Nephron (organoid): Measurements from ENCODE around the gene BAG3.

ENCODE experiments used
- H3K27ac Mint-ChIP-seq, 3 experiments: 2 replicates each; pipeline ENCODE4 v1.8.0; 2020; ENCODE audit warnings: mixed read lengths in 3 of 3, mild to moderate bottlenecking in 2 of 3, moderate library complexity in 1 of 3
- H3K27me3 Mint-ChIP-seq: 2 replicates; pipeline ENCODE4 v1.8.0; 2021; ENCODE audit warnings: low read depth, mild to moderate bottlenecking, moderate library complexity, mixed read lengths
- H3K36me3 Mint-ChIP-seq: 2 replicates; pipeline ENCODE4 v1.8.0; 2020; ENCODE audit warnings: low read depth, mixed read lengths
- H3K4me1 Mint-ChIP-seq: 2 replicates; pipeline ENCODE4 v1.8.0; 2020; ENCODE audit warnings: mixed read lengths
- H3K4me3 Mint-ChIP-seq, 3 experiments: 2 replicates each; pipeline ENCODE4 v1.8.0; 2020; ENCODE audit warnings: mild to moderate bottlenecking in 3 of 3, mixed read lengths in 3 of 3, moderate library complexity in 2 of 3
- H3K9me3 Mint-ChIP-seq: 2 replicates; pipeline ENCODE4 v1.8.0; 2020; ENCODE audit warnings: mixed read lengths
- TF ChIP-seq, protein P1 (sequence below), 3 experiments: fragments of 200-600 bp; sonication (generic); IDR thresholded peaks; one replicate each; pipeline ENCODE4 v1.5.0; 2021; ENCODE audit warnings: antibody characterized with exemption in 3 of 3; ENCODE audit not compliant: unreplicated experiment in 3 of 3

Gene BAG3

DNA sequence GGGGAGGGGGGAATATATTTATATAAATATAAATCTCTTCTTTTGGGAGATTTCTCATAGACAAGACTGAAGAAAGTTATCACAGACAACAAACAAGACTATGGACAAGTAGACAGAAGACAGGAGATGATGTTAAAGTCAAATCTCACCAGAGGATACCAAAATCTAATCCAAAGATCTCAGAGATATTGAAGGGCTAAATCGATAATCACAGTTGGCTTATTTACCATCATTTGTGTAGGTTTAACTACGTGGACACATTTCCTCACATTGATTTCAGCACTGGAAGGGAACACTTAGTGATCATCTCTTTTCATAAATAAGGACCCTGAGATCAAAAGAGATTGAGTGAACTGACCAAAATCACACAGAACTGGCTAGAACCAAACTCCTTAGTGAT lies 72.0 kb downstream of the BAG3 start:
- Mint-ChIP-seq H3K4me1 (peaks cover 39% of the 10 kb centered on the region), H3K36me3 (peaks cover 4% of the 10 kb centered on the region), H3K9me3 (peaks cover 5% of the 10 kb centered on the region), H3K4me3 (peak overlapping the region in 2 of 3 experiments; percentile 4 to 61), H3K27me3 (no peaks in the 10 kb centered on the region), H3K27ac (peak overlapping the region; percentile 72 to 86 (median 81))
- TF ChIP-seq, protein P1, sequence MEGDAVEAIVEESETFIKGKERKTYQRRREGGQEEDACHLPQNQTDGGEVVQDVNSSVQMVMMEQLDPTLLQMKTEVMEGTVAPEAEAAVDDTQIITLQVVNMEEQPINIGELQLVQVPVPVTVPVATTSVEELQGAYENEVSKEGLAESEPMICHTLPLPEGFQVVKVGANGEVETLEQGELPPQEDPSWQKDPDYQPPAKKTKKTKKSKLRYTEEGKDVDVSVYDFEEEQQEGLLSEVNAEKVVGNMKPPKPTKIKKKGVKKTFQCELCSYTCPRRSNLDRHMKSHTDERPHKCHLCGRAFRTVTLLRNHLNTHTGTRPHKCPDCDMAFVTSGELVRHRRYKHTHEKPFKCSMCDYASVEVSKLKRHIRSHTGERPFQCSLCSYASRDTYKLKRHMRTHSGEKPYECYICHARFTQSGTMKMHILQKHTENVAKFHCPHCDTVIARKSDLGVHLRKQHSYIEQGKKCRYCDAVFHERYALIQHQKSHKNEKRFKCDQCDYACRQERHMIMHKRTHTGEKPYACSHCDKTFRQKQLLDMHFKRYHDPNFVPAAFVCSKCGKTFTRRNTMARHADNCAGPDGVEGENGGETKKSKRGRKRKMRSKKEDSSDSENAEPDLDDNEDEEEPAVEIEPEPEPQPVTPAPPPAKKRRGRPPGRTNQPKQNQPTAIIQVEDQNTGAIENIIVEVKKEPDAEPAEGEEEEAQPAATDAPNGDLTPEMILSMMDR (IDR thresholded peaks at IDR 0.05; ENCODE audit: unreplicated experiment in 3 of 3), result no peak

DNA sequence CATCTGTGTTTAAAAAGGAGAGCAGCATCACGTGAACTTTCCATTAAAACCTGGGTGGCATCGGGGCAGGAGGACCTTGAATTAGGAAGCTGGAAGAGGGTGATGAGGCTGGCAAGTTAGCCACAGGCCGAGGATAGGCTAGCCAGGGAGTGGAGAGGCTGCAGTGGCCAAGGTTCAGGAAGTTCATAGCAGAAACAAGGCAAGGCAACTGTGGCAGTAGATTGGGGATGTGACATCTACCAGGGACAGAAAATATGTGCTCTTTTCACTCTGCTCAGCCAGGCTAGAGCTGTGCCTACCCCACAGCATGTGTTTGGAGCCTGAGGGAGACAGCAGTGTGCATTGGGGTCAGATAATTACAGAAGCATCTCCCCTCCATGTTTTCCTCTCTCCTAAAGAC lies 72.4 kb downstream of the BAG3 start:
- Mint-ChIP-seq H3K36me3 (peaks cover 4% of the 10 kb centered on the region), H3K27me3 (no peaks in the 10 kb centered on the region), H3K9me3 (peaks cover 5% of the 10 kb centered on the region), H3K4me1 (peaks cover 39% of the 10 kb centered on the region), H3K4me3 (peak overlapping the region; percentile 48 to 61 (median 57)), H3K27ac (peak overlapping the region; percentile 72 to 86 (median 81))
- TF ChIP-seq, protein P1 (IDR thresholded peaks at IDR 0.05; ENCODE audit: unreplicated experiment in 3 of 3), result no peak

DNA sequence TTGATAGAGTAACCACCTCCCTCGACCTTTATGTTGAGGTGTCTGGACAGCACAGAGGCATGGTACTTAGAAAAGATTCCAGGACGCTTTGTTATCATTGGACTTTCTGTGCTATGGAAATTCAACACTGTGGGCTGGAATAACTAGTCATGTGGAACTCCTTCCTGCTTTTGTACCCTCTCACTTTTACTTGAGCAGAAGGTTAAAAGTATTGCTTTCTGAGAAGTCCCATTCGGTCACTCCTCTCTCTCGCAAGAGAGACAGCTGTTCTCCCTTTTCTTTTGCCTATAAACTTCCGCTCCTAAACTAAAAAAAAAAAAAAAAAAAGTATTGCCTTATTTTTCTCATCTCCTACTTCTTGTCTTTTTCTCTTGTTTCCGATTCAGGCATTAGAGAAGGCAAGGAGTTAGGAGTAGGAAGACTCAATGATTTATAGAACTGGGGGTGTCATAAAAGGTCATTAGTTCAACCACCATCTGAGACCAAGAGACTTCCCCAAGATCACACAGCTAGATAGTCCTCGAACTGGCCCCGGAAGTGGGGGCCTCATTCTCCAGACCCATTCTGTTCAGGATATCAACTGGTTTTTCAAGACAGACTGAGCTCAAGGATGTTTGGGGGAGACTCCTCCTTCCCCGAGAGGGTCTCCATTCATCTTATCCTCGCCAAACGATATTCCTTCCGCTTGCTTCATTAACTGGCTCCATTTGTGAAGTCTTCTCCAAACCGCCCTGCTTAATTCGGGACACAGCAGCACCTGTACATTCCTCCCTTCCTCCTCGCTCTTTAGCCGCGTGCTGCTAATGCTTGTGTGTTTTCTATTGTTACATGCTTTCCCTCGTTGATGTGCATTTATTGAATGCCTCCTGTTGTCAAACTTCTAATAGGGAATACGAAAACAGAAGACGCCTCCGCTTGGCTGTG lies 73.7 kb downstream of the BAG3 start:
- H3K4me1 Mint-ChIP-seq, result peaks cover 39% of the 10 kb centered on the region
- no peaks in the 10 kb centered on the region for H3K27me3 Mint-ChIP-seq
- peaks cover 4% of the 10 kb centered on the region for H3K36me3 Mint-ChIP-seq
- H3K27ac Mint-ChIP-seq, result peak overlapping the region; percentile 72 to 98 (median 95)
- H3K4me3 Mint-ChIP-seq, result peak overlapping the region; percentile 81 to 82 (median 82)
- TF ChIP-seq, protein P1 (IDR thresholded peaks at IDR 0.05; ENCODE audit: unreplicated experiment in 3 of 3), result no peak
- H3K9me3 Mint-ChIP-seq, result peaks cover 5% of the 10 kb centered on the region

DNA sequence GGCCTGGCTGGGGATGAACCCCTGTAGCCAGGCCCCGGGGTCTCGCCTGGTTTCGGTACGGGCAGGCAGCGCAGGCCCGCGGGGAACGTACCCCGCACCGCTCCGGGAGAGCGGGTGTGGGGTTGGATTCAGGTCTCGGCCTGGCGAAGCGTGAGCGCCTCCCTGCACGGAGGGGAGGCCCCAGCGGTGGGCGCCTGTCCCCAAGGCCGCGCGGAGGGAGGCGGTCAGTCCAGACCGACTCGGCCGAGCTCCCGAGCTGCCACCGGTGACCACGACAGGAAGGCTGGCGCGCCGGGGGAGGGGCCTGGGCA lies 74.3 kb downstream of the BAG3 start:
- H3K4me3 Mint-ChIP-seq, result peak overlapping the region; percentile 81 to 82 (median 82)
- peaks cover 39% of the 10 kb centered on the region for H3K4me1 Mint-ChIP-seq
- H3K36me3 Mint-ChIP-seq, result peaks cover 2% of the 10 kb centered on the region
- peak overlapping the region; percentile 72 to 98 (median 95) for H3K27ac Mint-ChIP-seq
- TF ChIP-seq, protein P1 (IDR thresholded peaks at IDR 0.05; ENCODE audit: unreplicated experiment in 3 of 3), result no peak
- H3K9me3 Mint-ChIP-seq, result peaks cover 3% of the 10 kb centered on the region
- no peaks in the 10 kb centered on the region for H3K27me3 Mint-ChIP-seq

DNA sequence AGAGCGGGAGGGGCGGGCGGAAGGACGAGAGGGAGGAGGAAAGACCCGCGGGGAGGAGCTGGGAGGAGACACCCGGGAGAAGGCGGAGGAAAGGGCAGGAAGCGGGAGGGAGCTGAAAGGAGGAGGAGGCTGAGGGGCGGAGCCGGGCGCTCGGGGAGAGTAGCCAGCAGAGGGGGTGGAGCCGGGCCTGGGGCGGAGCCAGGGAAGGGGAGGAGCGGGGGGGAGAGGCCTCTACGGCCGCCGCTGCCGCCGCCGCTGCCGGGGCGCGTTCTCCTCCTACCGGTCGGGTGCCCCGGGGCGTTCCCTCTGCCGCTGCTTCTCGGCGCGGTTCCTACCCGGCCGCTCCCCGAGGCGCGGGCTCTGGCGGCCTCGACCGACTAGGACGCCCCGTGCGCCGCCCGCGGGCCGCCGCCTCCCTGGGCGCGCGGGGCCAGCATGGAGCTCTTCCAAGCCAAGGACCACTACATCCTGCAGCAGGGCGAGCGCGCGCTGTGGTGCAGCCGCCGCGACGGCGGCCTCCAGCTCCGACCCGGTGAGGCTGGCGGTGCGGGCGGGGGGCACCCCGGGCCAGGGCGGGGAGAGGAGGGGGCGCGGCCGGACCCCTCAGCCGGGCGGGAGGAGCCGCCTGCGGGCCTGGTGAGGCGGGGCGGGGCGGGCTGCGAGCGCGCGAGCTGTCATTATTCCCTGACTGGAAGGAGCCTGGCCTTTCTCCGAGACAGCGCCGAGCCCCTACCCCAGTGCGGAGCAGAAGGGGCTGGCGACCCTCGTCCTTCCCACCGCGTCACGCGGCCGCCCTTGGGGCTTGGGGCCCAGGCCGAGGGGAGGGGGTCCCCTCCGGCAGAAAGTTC lies 74.9 kb downstream of the BAG3 start, which contains the start of gene INPP5F:
Gene INPP5F (plus strand): TSS at position 223 of the 848 bp plus-strand sequence. CDS start 213 bp downstream, at position 436.
- H3K4me3 Mint-ChIP-seq, result peak within 1 kb of the TSS; percentile 89 to 97 (median 95)
- TF ChIP-seq, protein P1 (IDR thresholded peaks at IDR 0.05; ENCODE audit: unreplicated experiment in 3 of 3), result peak in 2 of 3 experiments; percentile 10 to 11
- peaks cover 39% of the 10 kb centered on the region for H3K4me1 Mint-ChIP-seq
- H3K36me3 Mint-ChIP-seq, result no peaks in the 10 kb centered on the region
- H3K27me3 Mint-ChIP-seq, result peaks cover 3% of the 10 kb centered on the region
- H3K9me3 Mint-ChIP-seq, result no peaks in the 10 kb centered on the region
- H3K27ac Mint-ChIP-seq, result peak within 1 kb of the TSS; percentile 72 to 98 (median 95)
